Measurements from ENCODE around the gene EPS15. TPM values are rescaled to one million over a fixed set of nuclear protein-coding genes. Genes with fewer than 3 reads are reported as not detected.

EPS15 gene
- total and polyA plus RNA-seq, 12 donors = 31.7 to 180 (median 104) TPM

GRCh38 chr1:51560034-51560433, 41.0 kb upstream of the EPS15 start:
- no peak overlapping the region for H3K4me3 ChIP-seq
- no peak for DNase-seq
- H3K36me3 ChIP-seq (replicated peaks in 1 of 2) = no peaks in the 10 kb centered on the region
- intact Hi-C loops (cut with DNase I) = no loop called here
- TF ChIP-seq CTCF (IDR thresholded peaks at IDR 0.05) = no peak
- TF ChIP-seq POLR2A (IDR thresholded peaks at IDR 0.05) = no peak
- 63 to 77% (median 70%) methylated on average over 6 of the region's 6 CpGs for WGBS, 4 donors
- H3K27me3 ChIP-seq = no peaks in the 10 kb centered on the region
- H3K9me3 ChIP-seq (replicated peaks in 1 of 3) = no peaks in the 10 kb centered on the region
- peaks cover 6 to 9% of the 10 kb centered on the region in 2 donors for H3K4me1 ChIP-seq (replicated peaks in 1 of 2)
- H3K27ac ChIP-seq = no peak overlapping the region

GRCh38 chr1:51559501-51559900, 40.4 kb upstream of the EPS15 start:
- Histone ChIP-seq H3K36me3 (replicated peaks in 1 of 2) (no peaks in the 10 kb centered on the region), H3K4me1 (replicated peaks in 1 of 2) (peaks cover 6 to 9% of the 10 kb centered on the region in 2 donors), H3K27me3 (no peaks in the 10 kb centered on the region), H3K9me3 (replicated peaks in 1 of 3) (no peaks in the 10 kb centered on the region), H3K27ac (no peak overlapping the region), H3K4me3 (no peak overlapping the region)
- intact Hi-C loops (cut with DNase I) = no loop called here
- no peak for TF ChIP-seq POLR2A (IDR thresholded peaks at IDR 0.05)
- no peak for TF ChIP-seq CTCF (IDR thresholded peaks at IDR 0.05)
- DNase-seq = no peak

GRCh38 chr1:51559064-51559500, 40.0 kb upstream of the EPS15 start:
- Histone ChIP-seq H3K9me3 (replicated peaks in 1 of 3) (no peaks in the 10 kb centered on the region), H3K27ac (no peak overlapping the region), H3K36me3 (replicated peaks in 1 of 2) (no peaks in the 10 kb centered on the region), H3K27me3 (no peaks in the 10 kb centered on the region), H3K4me3 (no peak overlapping the region), H3K4me1 (replicated peaks in 1 of 2) (peaks cover 2 to 4% of the 10 kb centered on the region in 2 donors)
- intact Hi-C loops (cut with DNase I) = no loop called here
- WGBS, 4 donors = 76 to 86% (median 80%) methylated on average over 3 of the region's 3 CpGs
- TF ChIP-seq POLR2A (IDR thresholded peaks at IDR 0.05) (no peak), CTCF (IDR thresholded peaks at IDR 0.05) (no peak)
- no peak for DNase-seq

- no peak for DNase-seq
- 87 to 93% (median 90%) methylated on average over 5 of the region's 5 CpGs for WGBS, 4 donors
- H3K4me3 ChIP-seq = no peak overlapping the region
- no peaks in the 10 kb centered on the region for H3K4me1 ChIP-seq (replicated peaks in 1 of 2)
- TF ChIP-seq POLR2A (IDR thresholded peaks at IDR 0.05) (no peak), CTCF (IDR thresholded peaks at IDR 0.05) (no peak)
- H3K36me3 ChIP-seq (replicated peaks in 1 of 2) = no peaks in the 10 kb centered on the region
- no peak overlapping the region for H3K27ac ChIP-seq
- H3K9me3 ChIP-seq (replicated peaks in 1 of 3) = no peaks in the 10 kb centered on the region
- H3K27me3 ChIP-seq = no peaks in the 10 kb centered on the region
- intact Hi-C loops (cut with DNase I) = no loop called here
These were observed 39.4 kb upstream of the EPS15 start for GRCh38 chr1:51558375-51558924.

Measured in adrenal gland (tissue), 12 donors.